Endometrial microvascular endothelial cells (primary cell): Measurements from ENCODE around the gene PELI2. TPM values are rescaled to one million over a fixed set of nuclear protein-coding genes. Genes with fewer than 3 reads are reported as not detected.
"Not testable (repeated sequence)": the region's sequence is repeated elsewhere in the genome, so short reads cannot be mapped to it uniquely, and the experiment has no call there.

Experiments used
- in situ Hi-C: cut with HindIII; loops from 2 replicates; pipeline ENCODE4 v1.10.0; 2017; ENCODE audit warnings: low sequenced_read_pairs, low pct_unique_long_range_greater_than_20kb; ENCODE audit errors: inconsistent ontology term
- total RNA-seq: library from RNA; depleted of rRNA; stranded (reverse); fragments of >200 nt; gene quantifications from one replicate; pipeline ENCODE4 v1.2.3, GENCODE V29; 2015; ENCODE audit errors: inconsistent ontology term

PELI2 gene
- total RNA-seq, 1 donor from 2014 or later, result 11.9 TPM

DNA sequence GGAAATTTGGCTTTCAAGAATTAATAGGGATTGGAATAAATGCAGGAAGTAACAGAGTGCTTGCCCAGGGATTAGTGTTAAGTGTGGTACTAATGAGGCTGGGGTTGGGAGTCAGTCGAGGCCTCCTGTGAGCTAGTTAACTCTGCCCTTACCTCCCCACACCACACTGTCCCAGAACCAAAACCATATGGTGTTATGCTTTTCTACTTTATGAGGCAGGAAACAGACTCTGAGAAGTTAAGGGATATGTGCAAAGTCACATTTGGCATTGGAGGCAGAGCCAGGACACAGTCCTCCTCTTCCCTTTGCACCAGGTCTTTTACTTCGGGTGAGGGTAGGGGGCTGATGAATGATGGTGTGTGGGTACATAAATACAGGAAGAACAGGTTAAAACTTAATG is 41.9 kb downstream of the PELI2 start:
- in situ Hi-C loops, result no loop called here

GRCh38 chr14:56161658-56162057 is 43.4 kb downstream of the PELI2 start:
- in situ Hi-C loops, result no loop called here

GRCh38 chr14:56162476-56162875 is 44.3 kb downstream of the PELI2 start:
- in situ Hi-C loops, result no loop called here

DNA sequence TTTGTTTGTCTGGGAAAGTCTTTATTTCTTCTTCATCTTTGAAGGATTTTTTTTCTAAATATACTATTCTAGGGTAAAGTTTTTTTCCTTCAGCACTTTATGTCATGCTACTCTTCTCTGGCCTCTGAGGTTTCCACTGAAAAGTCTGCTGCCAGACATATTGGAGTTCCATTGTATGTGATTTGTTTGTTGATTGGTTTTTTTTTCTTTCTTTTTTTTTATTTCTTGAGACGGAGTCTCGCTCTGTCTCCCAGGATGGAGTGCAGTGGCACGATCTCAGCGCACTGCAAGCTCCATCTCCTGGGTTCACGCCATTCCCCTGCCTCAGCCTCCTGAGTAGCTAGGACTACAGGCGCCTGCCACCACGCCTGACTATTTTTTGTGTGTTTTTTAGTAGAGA is 48.4 kb downstream of the PELI2 start:
- in situ Hi-C loops, result not testable (repeated sequence)

GRCh38 chr14:56168007-56168616 is 49.9 kb downstream of the PELI2 start:
- in situ Hi-C loops, result no loop called here

DNA sequence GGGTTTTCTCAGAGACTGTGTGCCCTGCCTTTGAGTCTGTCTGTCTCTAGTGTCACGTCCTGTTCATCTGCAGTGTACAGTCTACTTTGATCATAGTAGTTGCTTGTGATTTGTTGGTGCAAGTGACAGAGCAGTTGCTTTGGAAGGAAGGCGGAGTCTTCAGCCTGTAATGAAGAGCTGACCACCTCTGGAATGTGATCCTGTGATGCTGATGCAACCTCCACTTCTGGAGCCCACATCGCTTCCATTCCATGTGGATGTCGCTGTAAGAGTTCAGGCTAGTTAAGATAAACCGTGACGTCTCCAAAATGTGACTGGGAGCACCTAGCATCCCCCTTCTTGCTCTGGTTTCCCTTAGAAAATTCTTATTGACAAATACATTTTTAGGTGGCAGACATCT is 51.8 kb downstream of the PELI2 start:
- in situ Hi-C loops, result no loop called here

GRCh38 chr14:56170877-56171422 is 52.7 kb downstream of the PELI2 start:
- in situ Hi-C loops, result no loop called here

- in situ Hi-C loops, result no loop called here
These were observed 53.9 kb downstream of the PELI2 start for GRCh38 chr14:56172074-56172473.

- in situ Hi-C loops, result no loop called here
These were observed 54.4 kb downstream of the PELI2 start for GRCh38 chr14:56172571-56172971.

DNA sequence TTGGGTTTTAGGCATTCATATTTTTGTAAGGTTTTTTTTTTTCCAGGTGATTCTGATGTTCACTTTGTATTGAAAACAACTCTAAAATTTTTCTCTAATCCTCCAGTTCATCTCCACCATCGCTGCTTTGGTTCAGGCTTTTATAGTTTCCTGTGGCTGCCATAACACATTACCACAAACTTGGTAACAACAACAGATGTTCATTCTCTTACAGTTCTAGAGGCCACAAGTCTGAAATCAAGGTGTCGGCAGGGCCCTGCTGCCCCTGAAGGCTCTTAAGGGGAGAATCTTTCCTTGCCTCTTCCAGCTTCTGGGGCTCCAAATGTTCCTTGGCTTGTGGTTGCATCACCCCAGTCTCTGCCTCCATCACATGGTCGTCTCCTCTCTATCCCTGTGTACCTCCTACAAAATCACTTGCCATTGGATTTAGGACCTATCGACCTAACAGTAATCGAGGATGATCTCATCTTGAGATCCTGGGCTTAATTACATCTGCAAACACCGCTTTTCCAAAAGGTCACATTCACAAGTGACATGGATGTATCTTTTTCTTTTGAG is 55.2 kb downstream of the PELI2 start:
- in situ Hi-C loops, result no loop called here

DNA sequence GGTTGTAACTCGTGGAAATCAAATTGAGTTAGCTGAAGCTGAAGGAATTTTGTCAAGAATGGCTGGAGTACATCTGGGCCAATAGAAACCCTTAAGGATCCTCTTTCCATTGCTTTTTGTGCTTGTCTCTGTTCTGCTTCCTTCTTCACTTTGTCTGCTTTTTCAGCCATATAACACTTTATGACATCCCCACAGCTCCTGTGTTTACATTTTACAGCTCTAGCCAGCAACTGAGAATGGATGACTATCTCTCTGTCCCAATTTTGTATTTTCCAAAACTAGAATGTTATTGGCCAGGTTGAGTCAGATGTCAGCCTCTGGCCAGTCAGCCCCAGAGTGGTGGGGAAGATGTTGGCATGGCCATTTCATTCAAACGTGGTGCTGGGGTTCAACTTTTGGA is 57.6 kb downstream of the PELI2 start:
- in situ Hi-C loops, result no loop called here

GRCh38 chr14:56176530-56176929 is 58.3 kb downstream of the PELI2 start:
- in situ Hi-C loops, result no loop called here

DNA sequence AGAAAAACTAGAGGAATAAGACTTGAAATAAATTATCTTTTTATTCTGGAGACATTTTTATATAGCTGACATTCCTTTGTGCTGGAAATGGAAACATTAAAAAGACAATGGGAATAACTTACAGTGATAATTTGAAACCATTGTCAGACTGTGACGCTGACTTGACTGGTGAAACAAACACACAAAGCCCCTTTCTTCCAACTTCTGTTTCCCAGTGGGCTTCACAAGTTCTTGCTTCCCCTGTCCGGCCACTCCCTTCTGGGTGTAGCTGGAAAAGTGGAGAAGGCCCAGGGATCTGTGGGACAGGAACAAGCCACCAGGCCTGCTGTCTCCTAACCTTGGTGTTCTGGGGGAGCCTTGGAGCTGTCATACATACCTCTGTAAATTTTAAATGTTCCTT is 58.8 kb downstream of the PELI2 start:
- in situ Hi-C loops, result no loop called here

GRCh38 chr14:56180754-56181542 is 62.7 kb downstream of the PELI2 start:
- in situ Hi-C loops, result no loop called here

DNA sequence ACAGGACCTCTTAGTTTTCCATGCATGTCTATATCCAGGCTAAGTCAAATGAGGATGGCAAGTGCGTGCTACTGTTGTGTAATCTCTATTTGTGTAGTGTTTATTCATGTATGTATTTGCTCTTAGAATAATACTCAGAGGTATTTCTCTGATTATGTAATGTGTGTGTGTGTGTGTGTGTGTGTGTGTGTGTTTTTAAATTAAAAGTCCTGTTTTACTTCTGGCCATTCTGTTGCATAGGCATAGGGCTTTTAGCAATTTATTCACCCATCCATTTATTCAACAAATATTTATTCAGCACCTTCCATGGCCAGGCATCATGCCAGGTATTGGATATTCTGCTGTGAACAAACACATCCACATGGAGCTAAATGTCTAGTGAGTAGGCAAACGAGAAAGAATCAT is 63.5 kb downstream of the PELI2 start:
- in situ Hi-C loops, result no loop called here

DNA sequence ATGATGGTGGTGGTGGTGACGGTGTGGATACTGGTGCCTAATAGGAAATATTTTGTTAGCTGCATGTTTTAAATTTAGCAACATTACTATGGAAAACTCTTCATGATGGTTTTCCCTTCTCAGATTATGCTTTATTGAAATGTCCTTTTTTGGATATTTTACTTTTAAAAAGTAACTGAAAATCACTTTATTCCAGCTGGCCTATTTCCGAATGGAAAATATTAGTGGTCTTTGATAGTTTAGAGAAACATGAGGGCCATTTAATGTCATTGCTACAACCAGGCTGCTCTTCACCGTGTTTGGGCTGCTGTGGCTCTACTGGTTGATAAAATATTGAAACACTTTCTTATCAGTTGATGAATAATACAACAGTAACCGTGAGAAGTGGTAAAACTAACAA is 64.2 kb downstream of the PELI2 start:
- in situ Hi-C loops, result no loop called here

DNA sequence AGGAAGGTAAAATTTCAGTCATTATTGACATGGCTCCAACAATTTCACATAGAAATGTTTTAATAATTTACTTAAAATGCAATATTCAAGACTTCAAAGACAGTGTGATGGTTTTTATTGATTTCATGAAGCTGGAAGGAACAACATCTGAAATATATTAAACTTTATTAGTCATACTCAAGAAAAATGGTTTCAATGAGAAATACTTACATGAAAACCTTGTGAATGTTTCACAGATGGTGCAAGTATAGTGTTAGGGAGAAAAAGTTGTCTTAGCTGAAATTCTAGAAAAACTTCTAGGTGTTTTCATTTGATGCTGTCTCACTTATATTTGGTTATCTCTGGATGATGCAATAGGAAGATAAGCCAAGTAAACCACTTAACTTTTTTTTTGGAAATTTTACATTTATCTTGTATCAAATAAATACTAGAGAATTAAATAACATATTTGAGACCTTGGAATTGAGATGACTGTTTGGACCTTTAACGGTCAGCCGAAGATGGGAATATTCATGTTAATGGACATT is 65.5 kb downstream of the PELI2 start:
- in situ Hi-C loops, result no loop called here

- in situ Hi-C loops, result no loop called here
These were observed 67.8 kb downstream of the PELI2 start for GRCh38 chr14:56185992-56186391.

GRCh38 chr14:56187736-56188135 is 69.5 kb downstream of the PELI2 start:
- in situ Hi-C loops, result no loop called here

DNA sequence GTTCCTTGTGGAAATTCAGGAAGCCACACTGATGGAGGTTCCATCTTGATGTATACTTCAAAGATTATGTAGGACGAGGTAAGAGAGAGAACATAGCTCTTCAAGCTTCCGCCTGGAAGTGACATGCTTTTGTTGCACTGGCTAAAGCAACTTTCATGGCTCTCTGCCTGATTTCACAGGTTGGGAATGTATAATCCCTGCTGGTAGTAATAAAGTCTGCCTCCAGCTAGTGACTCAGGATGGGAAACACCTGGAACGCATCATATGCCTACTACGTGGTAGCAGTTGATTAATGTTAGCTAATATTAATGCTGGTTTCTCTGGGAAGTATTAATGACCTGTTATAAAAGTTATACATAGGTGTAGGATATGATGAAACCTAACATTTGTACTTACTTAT is 71.1 kb downstream of the PELI2 start:
- in situ Hi-C loops, result no loop called here
